GM06990 (cell line): ENCODE measurements around the gene NEK11.
A peak's percentile ranks its signal among the peaks of the same experiment; 100 is the strongest.

Experiments
- DNase-seq: peaks from one replicate; pipeline ENCODE4 v3.0.0-alpha.2; 2011; ENCODE audit not compliant: insufficient read length; ENCODE audit errors: extremely low read depth
- H3K27me3 ChIP-seq: replicated peaks from 2 replicates; pipeline ENCODE4 v1.6.0; 2011; ENCODE audit warnings: low read length; ENCODE audit not compliant: control insufficient read depth, insufficient read depth
- H3K36me3 ChIP-seq: 2 replicates; pipeline ENCODE4 v1.5.1; 2011; ENCODE audit warnings: low read length; ENCODE audit not compliant: control insufficient read depth, insufficient read depth
- H3K4me3 ChIP-seq: replicated peaks from 2 replicates; pipeline ENCODE4 v1.5.1; 2011; ENCODE audit warnings: low read depth, mild to moderate bottlenecking, control low read depth, low read length
- TF ChIP-seq, protein P1 (sequence below): IDR thresholded peaks from 2 replicates; pipeline ENCODE4 v1.5.1; 2011; ENCODE audit warnings: low read length, control low read depth, mild to moderate bottlenecking, inconsistent platforms; ENCODE audit not compliant: insufficient read depth, poor library complexity, severe bottlenecking

Gene NEK11, protein sequence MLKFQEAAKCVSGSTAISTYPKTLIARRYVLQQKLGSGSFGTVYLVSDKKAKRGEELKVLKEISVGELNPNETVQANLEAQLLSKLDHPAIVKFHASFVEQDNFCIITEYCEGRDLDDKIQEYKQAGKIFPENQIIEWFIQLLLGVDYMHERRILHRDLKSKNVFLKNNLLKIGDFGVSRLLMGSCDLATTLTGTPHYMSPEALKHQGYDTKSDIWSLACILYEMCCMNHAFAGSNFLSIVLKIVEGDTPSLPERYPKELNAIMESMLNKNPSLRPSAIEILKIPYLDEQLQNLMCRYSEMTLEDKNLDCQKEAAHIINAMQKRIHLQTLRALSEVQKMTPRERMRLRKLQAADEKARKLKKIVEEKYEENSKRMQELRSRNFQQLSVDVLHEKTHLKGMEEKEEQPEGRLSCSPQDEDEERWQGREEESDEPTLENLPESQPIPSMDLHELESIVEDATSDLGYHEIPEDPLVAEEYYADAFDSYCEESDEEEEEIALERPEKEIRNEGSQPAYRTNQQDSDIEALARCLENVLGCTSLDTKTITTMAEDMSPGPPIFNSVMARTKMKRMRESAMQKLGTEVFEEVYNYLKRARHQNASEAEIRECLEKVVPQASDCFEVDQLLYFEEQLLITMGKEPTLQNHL

DNA sequence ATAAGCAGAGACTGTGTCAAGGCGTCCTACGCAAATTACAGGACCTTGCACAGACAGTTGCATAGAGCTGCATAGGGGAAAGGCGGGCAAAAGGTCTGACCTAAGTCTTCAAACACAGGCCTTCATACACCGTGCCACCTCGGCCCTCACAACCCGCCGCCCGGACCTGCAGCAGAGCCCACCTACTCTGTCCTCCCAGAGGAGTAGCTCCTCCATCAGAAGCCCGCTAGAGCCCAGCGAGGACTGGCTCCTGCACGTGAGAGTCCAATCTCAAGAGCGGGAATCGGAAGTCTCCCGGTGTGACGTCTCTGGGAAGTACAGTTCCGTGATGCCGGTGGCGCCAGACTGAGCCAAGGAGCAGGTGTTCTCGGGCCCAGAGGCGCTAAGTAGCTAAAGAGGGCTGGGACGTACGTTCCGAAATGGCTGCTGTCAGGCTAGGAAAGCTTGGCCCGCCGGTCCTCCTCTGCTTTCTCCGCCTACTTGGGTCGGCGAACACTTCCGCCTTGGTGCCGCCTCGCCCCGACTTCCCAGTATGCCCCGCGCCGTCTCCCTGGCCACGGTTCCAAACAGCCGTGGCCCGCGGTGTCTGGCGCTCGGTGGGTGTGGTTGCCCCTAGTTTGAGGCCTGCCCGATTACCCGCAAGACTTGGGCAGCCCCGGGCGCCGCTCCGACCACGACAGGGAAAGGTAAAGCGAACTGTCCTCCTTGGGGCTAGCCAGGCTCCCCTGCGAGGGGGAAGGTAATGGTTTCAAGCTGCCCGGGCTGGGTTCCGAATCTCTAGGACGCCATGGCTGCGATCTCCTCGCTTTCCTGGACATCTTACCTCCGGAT, at the start of gene NEK11, which contains the start of gene ASTE1:
Gene NEK11, plus strand, starts transcription at position 557 of the 831 bp plus-strand sequence. CDS start 2,832 bp downstream, outside the sequence.
Gene ASTE1, minus strand, starts transcription at position 505 of the 831 bp plus-strand sequence. CDS start 1,519 bp downstream, outside the sequence.
- TF ChIP-seq, protein P1, sequence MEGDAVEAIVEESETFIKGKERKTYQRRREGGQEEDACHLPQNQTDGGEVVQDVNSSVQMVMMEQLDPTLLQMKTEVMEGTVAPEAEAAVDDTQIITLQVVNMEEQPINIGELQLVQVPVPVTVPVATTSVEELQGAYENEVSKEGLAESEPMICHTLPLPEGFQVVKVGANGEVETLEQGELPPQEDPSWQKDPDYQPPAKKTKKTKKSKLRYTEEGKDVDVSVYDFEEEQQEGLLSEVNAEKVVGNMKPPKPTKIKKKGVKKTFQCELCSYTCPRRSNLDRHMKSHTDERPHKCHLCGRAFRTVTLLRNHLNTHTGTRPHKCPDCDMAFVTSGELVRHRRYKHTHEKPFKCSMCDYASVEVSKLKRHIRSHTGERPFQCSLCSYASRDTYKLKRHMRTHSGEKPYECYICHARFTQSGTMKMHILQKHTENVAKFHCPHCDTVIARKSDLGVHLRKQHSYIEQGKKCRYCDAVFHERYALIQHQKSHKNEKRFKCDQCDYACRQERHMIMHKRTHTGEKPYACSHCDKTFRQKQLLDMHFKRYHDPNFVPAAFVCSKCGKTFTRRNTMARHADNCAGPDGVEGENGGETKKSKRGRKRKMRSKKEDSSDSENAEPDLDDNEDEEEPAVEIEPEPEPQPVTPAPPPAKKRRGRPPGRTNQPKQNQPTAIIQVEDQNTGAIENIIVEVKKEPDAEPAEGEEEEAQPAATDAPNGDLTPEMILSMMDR = no peak
- peak; percentile 86 for DNase-seq
- Histone ChIP-seq H3K36me3 (no peaks in the 10 kb centered on the region; the same call in 1 of the 2 replicates), H3K4me3 (peak within 1 kb of the TSS; percentile 93), H3K27me3 (no peaks in the 10 kb centered on the region)

DNA sequence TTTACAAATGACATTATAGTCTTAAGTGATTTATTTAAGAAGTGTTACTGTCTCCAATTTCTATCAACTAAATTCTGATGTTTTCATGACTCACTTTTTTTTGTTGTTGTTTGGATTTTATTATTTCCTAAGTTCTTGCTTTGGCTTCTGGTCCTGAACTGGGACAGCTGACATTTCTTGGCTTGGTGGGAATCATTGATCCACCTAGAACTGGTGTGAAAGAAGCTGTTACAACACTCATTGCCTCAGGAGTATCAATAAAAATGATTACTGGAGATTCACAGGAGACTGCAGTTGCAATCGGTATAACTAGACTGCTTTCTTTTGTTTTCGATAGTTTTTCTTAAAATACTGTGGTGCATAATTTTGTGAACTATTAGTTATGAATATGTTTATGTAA, 47.6 kb upstream of the NEK11 start:
- no peaks in the 10 kb centered on the region for H3K27me3 ChIP-seq
- no peak overlapping the region for H3K4me3 ChIP-seq
- DNase-seq = no peak
- H3K36me3 ChIP-seq = no peaks in the 10 kb centered on the region; the same call in none of the 2 replicates
- TF ChIP-seq, protein P1 = no peak

DNA sequence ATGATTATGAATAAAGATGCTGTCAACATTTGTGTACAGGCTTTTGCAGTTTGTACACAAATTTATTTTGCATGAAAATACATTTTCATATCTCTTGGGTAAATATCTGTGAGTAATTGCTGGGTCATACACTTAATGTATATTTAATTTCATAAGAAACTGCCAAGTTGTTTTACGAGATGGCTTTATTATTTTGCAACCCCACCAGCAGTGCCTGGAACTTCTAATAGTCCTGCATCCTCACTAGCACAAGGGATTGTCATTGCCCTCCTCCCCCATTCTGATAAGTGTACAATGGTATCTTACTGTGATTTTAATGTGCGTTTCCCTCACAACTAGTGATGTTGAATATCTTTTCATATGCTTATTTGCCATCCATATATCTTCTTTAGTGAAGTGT, 45.2 kb upstream of the NEK11 start:
- Histone ChIP-seq H3K27me3 (no peaks in the 10 kb centered on the region), H3K36me3 (no peaks in the 10 kb centered on the region; the same call in none of the 2 replicates), H3K4me3 (no peak overlapping the region)
- no peak for DNase-seq
- TF ChIP-seq, protein P1 = no peak

DNA sequence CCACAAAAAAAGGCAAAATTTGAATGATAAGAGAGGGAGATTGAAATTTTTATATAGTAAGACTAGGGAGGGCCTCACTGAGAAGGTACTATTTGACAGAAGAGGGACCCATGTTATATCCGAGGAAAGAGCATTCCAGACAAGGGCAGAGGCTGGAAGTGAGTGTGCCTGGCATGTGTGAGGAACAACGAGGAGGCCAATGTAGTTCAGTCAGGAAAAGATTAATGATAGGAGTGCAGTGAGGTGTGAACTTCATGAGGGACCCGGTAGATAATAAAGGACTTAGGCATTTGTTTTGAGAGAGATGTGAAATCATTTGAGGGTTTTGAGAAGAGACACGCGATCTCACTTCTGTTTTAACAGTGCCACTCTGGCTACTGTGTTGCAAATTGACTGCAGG, 36.4 kb upstream of the NEK11 start:
- no peak for DNase-seq
- Histone ChIP-seq H3K4me3 (no peak overlapping the region), H3K36me3 (peaks cover 2% of the 10 kb centered on the region), H3K27me3 (no peaks in the 10 kb centered on the region)
- TF ChIP-seq, protein P1 = no peak

DNA sequence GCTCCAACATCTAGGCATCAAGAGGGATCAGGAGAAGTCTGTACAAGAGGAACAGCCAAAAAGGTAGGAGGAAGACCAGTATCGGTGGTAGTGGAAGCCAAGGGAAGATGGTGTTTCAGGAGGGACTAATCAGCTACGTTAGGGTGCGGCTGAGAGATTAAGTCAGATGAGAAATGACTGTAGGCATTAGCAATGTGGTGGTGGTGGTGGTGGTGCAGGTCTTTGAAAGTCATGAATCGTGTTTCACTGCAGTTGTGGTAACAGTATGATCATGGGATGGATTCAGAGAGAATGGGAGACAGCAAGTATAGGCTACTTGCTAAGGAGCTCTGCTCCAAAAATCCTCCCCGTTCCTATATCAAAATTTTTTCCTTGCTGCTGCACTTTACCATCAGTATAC, 35.6 kb upstream of the NEK11 start:
- Histone ChIP-seq H3K36me3 (peaks cover 2% of the 10 kb centered on the region), H3K27me3 (no peaks in the 10 kb centered on the region), H3K4me3 (no peak overlapping the region)
- TF ChIP-seq, protein P1 = no peak
- DNase-seq = no peak
